Activated CD8-positive, alpha-beta T cell treated with anti-CD3 and anti-CD28 coated beads for 36 hours (primary cell): ENCODE data around the gene CEP295NL. TPM values are rescaled to one million over a fixed set of nuclear protein-coding genes. Genes with fewer than 3 reads are reported as not detected.

Source experiments
- ATAC-seq: fragments of 200-7000 bp; cut with Tn5 transposase; one replicate; pipeline ENCODE4 v1.10.0; 2021; ENCODE audit warnings: mild to moderate bottlenecking, moderate library complexity
- CTCF ChIA-PET: fragments of 350-600 bp; sonication (Branson Sonifier 250); formaldehyde crosslinking; loops from one replicate; lab custom pipeline; 2021; ENCODE audit warnings: antibody characterized with exemption; lab: Charles Lee
- POLR2A ChIA-PET: fragments of 350-600 bp; sonication (Branson Sonifier 250); formaldehyde crosslinking; loops from one replicate; lab custom pipeline; 2021; ENCODE audit warnings: antibody characterized with exemption; lab: Charles Lee
- DNase-seq: peaks from one replicate; pipeline ENCODE4 v3.0.0-alpha.2; 2020
- H3K27ac Mint-ChIP-seq: one replicate; pipeline ENCODE4 v1.8.0; 2021; ENCODE audit warnings: mild to moderate bottlenecking, mixed read lengths
- H3K27me3 Mint-ChIP-seq: one replicate; pipeline ENCODE4 v1.8.0; 2021; ENCODE audit warnings: mixed read lengths
- H3K36me3 Mint-ChIP-seq: one replicate; pipeline ENCODE4 v1.8.0; 2021; ENCODE audit warnings: low read depth, mixed read lengths
- H3K4me1 Mint-ChIP-seq: one replicate; pipeline ENCODE4 v1.8.0; 2021; ENCODE audit warnings: low read depth, mixed read lengths
- H3K4me3 Mint-ChIP-seq: one replicate; pipeline ENCODE4 v1.8.0; 2021; ENCODE audit warnings: mild to moderate bottlenecking, moderate library complexity, mixed read lengths
- H3K9me3 Mint-ChIP-seq: one replicate; pipeline ENCODE4 v1.8.0; 2021; ENCODE audit warnings: mixed read lengths
- intact Hi-C: fragments of 100-400 bp; cut with micrococcal nuclease; formaldehyde crosslinking; loops from one replicate; pipeline ENCODE4 v1.10.0; 2022
- total RNA-seq, 2 experiments: library from RNA; stranded (reverse); gene quantifications; one replicate each; pipeline ENCODE4 v1.2.3, GENCODE V29; 2021
- TF ChIP-seq, protein P1 (sequence below): fragments of 200-600 bp; IDR thresholded peaks from one replicate; pipeline ENCODE4 v1.8.0; 2022; ENCODE audit warnings: antibody characterized with exemption, mild to moderate bottlenecking

The CEP295NL gene
- total RNA-seq, 2 experiments from 2014 or later: 0.18 TPM; not detected in 1

DNA sequence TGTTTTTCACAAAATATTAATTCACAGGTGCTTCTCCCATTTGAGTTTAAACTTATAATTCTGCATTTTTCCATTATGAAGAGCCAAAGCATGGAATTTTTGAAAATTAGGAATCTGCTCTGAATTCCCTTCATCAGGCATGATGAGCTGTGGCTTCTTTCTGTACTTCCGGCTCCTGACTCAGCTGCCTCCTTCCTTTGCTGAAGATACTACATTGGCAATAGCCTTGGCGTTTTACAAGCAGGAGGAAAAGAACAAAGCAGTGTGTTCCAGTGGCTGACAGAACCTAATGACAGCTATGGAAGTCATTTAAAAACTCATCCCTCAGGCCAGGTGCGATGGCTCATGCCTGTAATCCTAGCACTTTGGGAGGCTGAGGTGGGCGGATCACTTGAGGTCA is 44.0 kb downstream of the CEP295NL start:
- Mint-ChIP-seq H3K9me3 (no peaks in the 10 kb centered on the region), H3K27ac (no peak overlapping the region), H3K36me3 (no peaks in the 10 kb centered on the region), H3K4me3 (no peak overlapping the region), H3K27me3 (no peaks in the 10 kb centered on the region), H3K4me1 (no peaks in the 10 kb centered on the region)
- intact Hi-C loops: no loop called here
- DNase-seq (no peak), ATAC-seq (no peak)
- ChIA-PET CTCF (interaction anchor here (1.7 kb wide), 1 partner anchor 206 kb away, joined by 3 read pairs; no protein-coding TSS in a partner anchor), POLR2A (no interaction called here)
- TF ChIP-seq, protein P1, sequence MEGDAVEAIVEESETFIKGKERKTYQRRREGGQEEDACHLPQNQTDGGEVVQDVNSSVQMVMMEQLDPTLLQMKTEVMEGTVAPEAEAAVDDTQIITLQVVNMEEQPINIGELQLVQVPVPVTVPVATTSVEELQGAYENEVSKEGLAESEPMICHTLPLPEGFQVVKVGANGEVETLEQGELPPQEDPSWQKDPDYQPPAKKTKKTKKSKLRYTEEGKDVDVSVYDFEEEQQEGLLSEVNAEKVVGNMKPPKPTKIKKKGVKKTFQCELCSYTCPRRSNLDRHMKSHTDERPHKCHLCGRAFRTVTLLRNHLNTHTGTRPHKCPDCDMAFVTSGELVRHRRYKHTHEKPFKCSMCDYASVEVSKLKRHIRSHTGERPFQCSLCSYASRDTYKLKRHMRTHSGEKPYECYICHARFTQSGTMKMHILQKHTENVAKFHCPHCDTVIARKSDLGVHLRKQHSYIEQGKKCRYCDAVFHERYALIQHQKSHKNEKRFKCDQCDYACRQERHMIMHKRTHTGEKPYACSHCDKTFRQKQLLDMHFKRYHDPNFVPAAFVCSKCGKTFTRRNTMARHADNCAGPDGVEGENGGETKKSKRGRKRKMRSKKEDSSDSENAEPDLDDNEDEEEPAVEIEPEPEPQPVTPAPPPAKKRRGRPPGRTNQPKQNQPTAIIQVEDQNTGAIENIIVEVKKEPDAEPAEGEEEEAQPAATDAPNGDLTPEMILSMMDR: no peak

DNA sequence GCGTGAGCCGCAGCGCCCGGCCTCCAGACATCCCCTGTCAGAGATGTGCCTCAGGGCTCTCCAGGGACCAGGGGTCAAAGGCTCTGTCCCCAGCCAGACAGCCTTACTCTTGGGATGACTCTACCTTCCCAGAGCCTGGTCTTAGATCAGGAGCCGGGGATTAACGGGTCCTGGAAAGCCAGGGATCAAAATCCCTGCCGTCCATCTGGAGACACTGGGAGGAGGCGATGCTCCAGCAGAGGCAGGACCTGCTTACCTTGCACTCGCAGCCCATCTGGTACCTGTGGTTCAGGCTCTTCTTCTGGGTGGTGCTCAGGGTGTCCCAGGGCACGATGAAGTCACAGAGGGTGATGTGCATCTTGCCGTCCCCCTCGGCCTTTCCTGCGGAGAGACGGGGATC is 45.7 kb downstream of the CEP295NL start:
- H3K4me1 Mint-ChIP-seq: no peaks in the 10 kb centered on the region
- no peaks in the 10 kb centered on the region for H3K36me3 Mint-ChIP-seq
- ChIA-PET CTCF (no interaction called here), POLR2A (no interaction called here)
- intact Hi-C loops: no loop called here
- H3K4me3 Mint-ChIP-seq: no peak overlapping the region
- no peaks in the 10 kb centered on the region for H3K9me3 Mint-ChIP-seq
- no peaks in the 10 kb centered on the region for H3K27me3 Mint-ChIP-seq
- no peak for ATAC-seq
- TF ChIP-seq, protein P1: no peak
- no peak for DNase-seq
- H3K27ac Mint-ChIP-seq: no peak overlapping the region

DNA sequence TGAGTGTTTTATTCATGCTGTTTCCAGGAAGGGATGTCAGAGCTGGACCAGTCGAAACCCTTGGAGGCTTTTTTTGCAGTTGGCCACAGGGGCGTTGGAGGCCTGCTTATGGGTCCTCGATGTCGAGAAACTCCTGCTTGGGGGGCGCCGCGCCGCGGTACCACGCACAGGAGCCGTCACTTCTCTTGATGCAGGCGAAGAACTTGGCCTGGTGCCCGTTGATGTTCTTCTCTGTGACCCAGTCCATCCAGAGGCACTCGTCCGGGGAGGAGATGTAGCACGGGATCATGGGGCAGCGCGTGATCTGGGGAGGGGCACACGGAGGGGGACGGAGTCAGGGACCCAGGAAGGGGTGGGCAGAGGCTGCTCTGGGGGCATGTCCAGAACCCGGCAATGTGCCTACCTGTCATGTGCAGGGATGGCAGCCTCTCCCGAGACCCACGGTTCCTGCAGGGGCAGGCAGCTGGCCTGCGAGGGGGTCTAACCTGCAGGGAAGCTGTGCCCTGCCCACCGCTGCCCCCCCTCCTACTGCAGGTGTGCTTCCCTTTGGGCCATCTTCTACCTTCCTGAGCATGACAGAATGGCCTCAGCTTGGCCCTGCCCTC is 47.3 kb downstream of the CEP295NL start:
- H3K27ac Mint-ChIP-seq: no peak overlapping the region
- H3K4me3 Mint-ChIP-seq: no peak overlapping the region
- no peaks in the 10 kb centered on the region for H3K36me3 Mint-ChIP-seq
- ATAC-seq (no peak), DNase-seq (no peak)
- no peaks in the 10 kb centered on the region for H3K27me3 Mint-ChIP-seq
- no peaks in the 10 kb centered on the region for H3K4me1 Mint-ChIP-seq
- TF ChIP-seq, protein P1: no peak
- H3K9me3 Mint-ChIP-seq: no peaks in the 10 kb centered on the region
- intact Hi-C loops: no loop called here
- ChIA-PET CTCF (interaction anchor here (5.0 kb wide), 1 partner anchor 11 kb away, joined by 30 read pairs; no protein-coding TSS in a partner anchor), POLR2A (no interaction called here)

DNA sequence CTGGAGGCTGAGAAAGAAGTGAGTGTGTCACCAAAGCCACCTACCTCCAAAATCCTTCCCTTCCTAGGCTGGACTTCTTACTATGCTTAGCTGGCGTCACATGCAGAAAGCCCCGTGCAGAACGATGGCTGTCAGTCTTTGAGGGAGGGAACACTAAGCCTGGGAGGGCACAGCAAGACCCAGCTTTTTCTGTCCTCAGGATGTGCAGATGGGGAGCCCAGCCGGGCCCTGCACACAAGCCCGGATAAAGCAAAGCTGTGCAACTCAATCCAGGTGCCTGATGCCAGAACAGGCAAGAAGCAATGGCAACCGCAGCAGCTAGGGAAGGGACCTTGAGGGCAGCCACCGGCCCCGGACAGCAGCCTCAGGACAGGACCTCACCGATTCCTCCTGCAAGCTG is 48.5 kb downstream of the CEP295NL start:
- H3K36me3 Mint-ChIP-seq: no peaks in the 10 kb centered on the region
- ATAC-seq (no peak), DNase-seq (no peak)
- H3K27me3 Mint-ChIP-seq: no peaks in the 10 kb centered on the region
- H3K4me1 Mint-ChIP-seq: no peaks in the 10 kb centered on the region
- POLR2A ChIA-PET: interaction anchor here (1.2 to 1.3 kb wide), 2 partner anchors 9 to 108 kb away, joined by 3 read pairs; no protein-coding TSS in a partner anchor
- H3K9me3 Mint-ChIP-seq: no peaks in the 10 kb centered on the region
- no peak overlapping the region for H3K4me3 Mint-ChIP-seq
- no peak overlapping the region for H3K27ac Mint-ChIP-seq
- CTCF ChIA-PET: interaction anchor here (1.1 to 5.0 kb wide), 2 partner anchors 11 to 12 kb away, joined by 3 to 30 read pairs; no protein-coding TSS in a partner anchor
- TF ChIP-seq, protein P1: no peak
- intact Hi-C loops: no loop called here

DNA sequence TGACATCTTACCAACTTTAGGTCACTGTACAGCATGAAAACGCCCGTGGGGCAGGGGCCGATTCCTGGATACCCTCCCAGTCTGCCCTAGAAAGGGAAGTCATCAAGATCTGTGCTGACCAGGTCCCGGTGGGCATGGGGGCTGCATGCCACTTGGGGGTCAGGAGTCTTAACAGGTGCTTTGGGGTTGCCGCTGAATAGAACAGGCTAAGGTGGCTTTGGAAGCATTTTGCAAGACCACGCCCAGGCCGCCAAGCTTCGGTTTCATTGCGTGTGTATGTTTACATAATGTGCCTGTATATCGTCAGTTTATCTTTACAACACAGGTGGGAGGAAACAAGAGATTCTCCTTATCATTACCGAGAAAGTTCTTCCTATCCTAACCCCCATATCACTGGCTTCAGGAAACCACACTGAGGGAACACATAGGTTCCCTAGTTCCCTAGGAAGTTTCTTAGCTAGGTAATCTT is 49.0 kb downstream of the CEP295NL start:
- Mint-ChIP-seq H3K4me3 (no peak overlapping the region), H3K4me1 (no peaks in the 10 kb centered on the region), H3K36me3 (no peaks in the 10 kb centered on the region), H3K9me3 (no peaks in the 10 kb centered on the region), H3K27ac (no peak overlapping the region), H3K27me3 (no peaks in the 10 kb centered on the region)
- CTCF ChIA-PET: interaction anchor here (1.1 to 5.0 kb wide), 2 partner anchors 11 to 12 kb away, joined by 3 to 30 read pairs; no protein-coding TSS in a partner anchor
- no peak for DNase-seq
- no peak for ATAC-seq
- intact Hi-C loops: no loop called here
- TF ChIP-seq, protein P1: no peak
- POLR2A ChIA-PET: interaction anchor here (1.2 to 1.3 kb wide), 2 partner anchors 9 to 109 kb away, joined by 3 read pairs; no protein-coding TSS in a partner anchor
